Tibial nerve (tissue), 3 donors: ENCODE measurements around the gene PPP1R1A.

Source experiments
- POLR2A ChIP-seq, 2 donors: fragments of 450-650 bp; IDR thresholded peaks; one replicate each; pipeline ENCODE4 v1.6.1; 2017; ENCODE audit warnings: antibody characterized with exemption in 2 of 2, mild to moderate bottlenecking in 2 of 2, moderate library complexity in 2 of 2
- TF ChIP-seq, protein P1 (sequence below), 5 experiments: fragments of 200-600 bp in 3 of 5; fragments of 450-650 bp in 2 of 5; sonication (generic) in 3 of 5; IDR thresholded peaks; one replicate each; pipeline ENCODE4 v1.5.1; 2016 to 2019; ENCODE audit warnings: antibody characterized with exemption in 5 of 5, mild to moderate bottlenecking in 3 of 5, moderate library complexity in 2 of 5

DNA sequence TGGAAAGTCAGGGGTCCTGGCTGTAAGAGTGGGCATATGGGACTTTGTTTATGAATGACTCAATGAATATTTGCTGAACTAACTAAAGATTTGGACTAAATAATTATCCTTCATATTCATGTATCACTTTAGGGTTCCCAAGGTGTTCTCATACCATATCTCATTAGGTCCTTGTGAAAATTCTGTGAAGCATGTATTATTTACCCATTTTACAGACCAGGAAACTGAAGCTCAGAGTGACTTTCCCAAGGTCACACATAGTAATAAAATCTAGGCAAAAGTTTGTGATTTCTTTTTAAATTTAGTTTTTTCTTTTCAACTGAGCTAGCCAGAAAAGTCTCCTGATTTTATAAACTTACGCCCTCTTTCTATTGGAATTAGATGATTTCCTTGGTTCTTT, 29.7 kb downstream of the PPP1R1A start:
- TF ChIP-seq POLR2A (IDR thresholded peaks at IDR 0.05) = no peak
- TF ChIP-seq, protein P1, sequence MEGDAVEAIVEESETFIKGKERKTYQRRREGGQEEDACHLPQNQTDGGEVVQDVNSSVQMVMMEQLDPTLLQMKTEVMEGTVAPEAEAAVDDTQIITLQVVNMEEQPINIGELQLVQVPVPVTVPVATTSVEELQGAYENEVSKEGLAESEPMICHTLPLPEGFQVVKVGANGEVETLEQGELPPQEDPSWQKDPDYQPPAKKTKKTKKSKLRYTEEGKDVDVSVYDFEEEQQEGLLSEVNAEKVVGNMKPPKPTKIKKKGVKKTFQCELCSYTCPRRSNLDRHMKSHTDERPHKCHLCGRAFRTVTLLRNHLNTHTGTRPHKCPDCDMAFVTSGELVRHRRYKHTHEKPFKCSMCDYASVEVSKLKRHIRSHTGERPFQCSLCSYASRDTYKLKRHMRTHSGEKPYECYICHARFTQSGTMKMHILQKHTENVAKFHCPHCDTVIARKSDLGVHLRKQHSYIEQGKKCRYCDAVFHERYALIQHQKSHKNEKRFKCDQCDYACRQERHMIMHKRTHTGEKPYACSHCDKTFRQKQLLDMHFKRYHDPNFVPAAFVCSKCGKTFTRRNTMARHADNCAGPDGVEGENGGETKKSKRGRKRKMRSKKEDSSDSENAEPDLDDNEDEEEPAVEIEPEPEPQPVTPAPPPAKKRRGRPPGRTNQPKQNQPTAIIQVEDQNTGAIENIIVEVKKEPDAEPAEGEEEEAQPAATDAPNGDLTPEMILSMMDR (IDR thresholded peaks at IDR 0.05) = no peak
